Naive B cell (primary cell): ENCODE measurements around the gene NLE1. TPM values are rescaled to one million over a fixed set of nuclear protein-coding genes. Genes with fewer than 3 reads are reported as not detected.
"Not testable (repeated sequence)": the region's sequence is repeated elsewhere in the genome, so short reads cannot be mapped to it uniquely, and the experiment has no call there.

Experiments
- ATAC-seq, 2 donors: fragments of 150-1000 bp; cut with Tn5 transposase; 2 replicates each; pipeline ENCODE4 v1.10.0; 2021; ENCODE audit warnings: low read depth in 2 of 2, mild to moderate bottlenecking in 2 of 2, moderate library complexity in 2 of 2
- DNase-seq: peaks from one replicate; pipeline ENCODE4 v3.0.0; 2022
- H3K27ac Mint-ChIP-seq, 6 donors: one replicate each; pipeline ENCODE4 v1.8.0; 2020 to 2022; ENCODE audit warnings: mild to moderate bottlenecking in 6 of 6, mixed read lengths in 6 of 6, moderate library complexity in 5 of 6, inconsistent platforms in 2 of 6
- H3K27me3 Mint-ChIP-seq, 3 donors: one replicate each; pipeline ENCODE4 v1.8.0; 2021 to 2022; ENCODE audit warnings: mixed read lengths in 3 of 3, mild to moderate bottlenecking in 1 of 3
- H3K36me3 Mint-ChIP-seq, 2 donors: one replicate each; pipeline ENCODE4 v1.8.0; 2020 to 2022; ENCODE audit warnings: mixed read lengths in 2 of 2, inconsistent platforms in 1 of 2, mild to moderate bottlenecking in 1 of 2
- H3K4me1 Mint-ChIP-seq, 3 donors: one replicate each; pipeline ENCODE4 v1.8.0; 2020 to 2022; ENCODE audit warnings: mixed read lengths in 3 of 3, inconsistent platforms in 1 of 3, mild to moderate bottlenecking in 1 of 3, moderate library complexity in 1 of 3
- H3K4me3 Mint-ChIP-seq, 8 donors: one replicate each; pipeline ENCODE4 v1.8.0; 2020 to 2022; ENCODE audit warnings: mild to moderate bottlenecking in 8 of 8, mixed read lengths in 8 of 8, moderate library complexity in 8 of 8, inconsistent platforms in 2 of 8
- H3K9me3 Mint-ChIP-seq, 7 donors: one replicate each; pipeline ENCODE4 v1.8.0; 2020 to 2022; ENCODE audit warnings: mixed read lengths in 7 of 7, mild to moderate bottlenecking in 5 of 7, inconsistent platforms in 2 of 7, moderate library complexity in 1 of 7
- polyA plus RNA-seq, 6 donors: library from polyadenylated mRNA; unstranded; fragments of 300-500 nt; fragmentation: Illumina TruSeq; gene quantifications; one replicate each; pipeline ENCODE4 v1.2.3, GENCODE V29; 2021; ENCODE audit warnings: low read depth in 6 of 6

NLE1 gene
- polyA plus RNA-seq, 6 donors from 2014 or later: 3.2 to 5.8 (median 3.6) TPM

GRCh38 chr17:35154196-35155165, 12.4 kb upstream of the NLE1 start:
- DNase-seq (no peak), ATAC-seq (no peak)
- H3K36me3 Mint-ChIP-seq: no peaks in the 10 kb centered on the region
- no peaks in the 10 kb centered on the region for H3K9me3 Mint-ChIP-seq
- peaks cover 23 to 43% (median 43%) of the 10 kb centered on the region in 3 donors for H3K27me3 Mint-ChIP-seq
- no peaks in the 10 kb centered on the region for H3K4me1 Mint-ChIP-seq
- H3K27ac Mint-ChIP-seq: no peak overlapping the region
- no peak overlapping the region for H3K4me3 Mint-ChIP-seq

DNA sequence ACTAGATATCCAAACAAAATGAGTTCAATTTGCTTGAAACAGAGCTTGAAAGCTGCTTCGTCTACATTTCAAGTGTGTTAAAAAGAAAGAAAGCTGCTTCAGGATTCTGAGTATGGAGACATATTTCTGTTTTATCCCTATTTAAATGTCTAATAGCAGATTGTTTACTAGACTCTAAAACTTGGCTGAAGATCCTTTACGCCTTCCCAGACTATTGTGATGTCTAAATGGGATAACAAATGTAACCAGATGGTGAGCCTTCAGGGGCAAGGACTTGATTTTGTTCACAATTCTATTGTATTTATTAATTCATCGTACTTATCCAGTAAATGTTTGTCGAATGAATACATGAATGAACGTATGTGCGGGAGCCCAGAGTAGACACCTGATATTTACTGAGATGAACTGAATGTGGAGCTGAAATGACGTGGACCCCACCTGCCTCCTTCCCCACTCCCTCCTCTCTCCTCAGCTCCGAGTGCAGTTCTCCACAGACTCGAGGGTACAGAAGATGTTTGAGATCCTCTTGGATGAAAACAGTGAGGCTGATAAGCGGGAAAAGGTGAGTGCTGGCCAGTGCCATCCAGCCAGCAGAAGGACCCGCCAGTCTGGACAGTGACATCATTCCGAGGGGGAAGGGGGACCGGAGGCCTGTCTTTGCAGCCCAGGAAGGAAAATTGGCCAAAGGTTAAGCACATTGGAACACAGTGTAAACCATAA, 10.5 kb upstream of the NLE1 start:
- Mint-ChIP-seq H3K9me3 (no peaks in the 10 kb centered on the region), H3K36me3 (no peaks in the 10 kb centered on the region), H3K27ac (no peak overlapping the region), H3K4me3 (no peak overlapping the region), H3K4me1 (no peaks in the 10 kb centered on the region), H3K27me3 (peaks cover 14 to 49% (median 42%) of the 10 kb centered on the region in 3 donors)
- ATAC-seq (no peak), DNase-seq (no peak)

DNA sequence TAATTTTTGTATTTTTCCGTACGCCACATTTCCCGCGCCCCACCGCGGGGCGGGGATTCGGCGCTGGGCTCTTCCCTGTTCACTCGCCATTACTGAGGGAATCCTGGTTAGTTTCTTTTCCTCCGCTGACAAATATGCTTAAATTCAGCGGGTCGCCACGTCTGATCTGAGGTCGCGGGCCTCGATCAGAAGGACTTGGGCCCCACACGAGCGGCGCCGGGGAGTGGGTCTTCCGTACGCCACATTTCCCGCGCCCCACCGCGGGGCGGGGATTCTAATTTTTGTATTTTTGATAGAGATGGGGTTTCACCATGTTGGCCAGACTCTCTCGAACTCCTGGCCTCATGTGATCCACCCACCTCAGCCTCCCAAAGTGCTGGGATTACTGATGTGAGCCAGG, 9.0 kb upstream of the NLE1 start:
- not testable (repeated sequence) for H3K4me3 Mint-ChIP-seq, ATAC-seq, DNase-seq, H3K4me1 Mint-ChIP-seq, H3K27ac Mint-ChIP-seq, H3K9me3 Mint-ChIP-seq, H3K36me3 Mint-ChIP-seq
- H3K27me3 Mint-ChIP-seq: peaks cover 16 to 49% (median 46%) of the 10 kb centered on the region in 3 donors

DNA sequence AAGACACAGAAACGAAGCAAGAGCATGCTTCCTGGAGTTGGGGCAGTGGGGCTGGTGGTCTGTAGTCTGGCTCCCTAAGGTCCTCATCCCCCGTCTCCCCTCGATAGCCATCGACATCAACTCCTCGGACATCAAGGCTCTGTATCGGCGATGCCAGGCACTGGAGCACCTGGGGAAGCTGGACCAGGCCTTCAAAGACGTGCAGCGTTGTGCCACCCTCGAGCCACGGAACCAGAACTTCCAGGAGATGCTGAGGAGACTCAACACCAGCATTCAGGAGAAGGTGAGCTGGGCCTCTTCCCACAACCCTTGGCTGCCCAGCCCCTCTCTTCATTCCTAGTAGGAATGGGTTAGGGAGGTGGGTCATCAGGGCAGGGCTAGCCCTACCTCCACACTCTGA, 7.8 kb upstream of the NLE1 start:
- Mint-ChIP-seq H3K36me3 (no peaks in the 10 kb centered on the region), H3K4me3 (no peak overlapping the region), H3K9me3 (no peaks in the 10 kb centered on the region), H3K27ac (no peak overlapping the region), H3K4me1 (no peaks in the 10 kb centered on the region), H3K27me3 (peaks cover 12 to 41% (median 41%) of the 10 kb centered on the region in 3 donors)
- no peak for DNase-seq
- ATAC-seq: no peak

GRCh38 chr17:35148144-35148543, 6.0 kb upstream of the NLE1 start:
- H3K27me3 Mint-ChIP-seq: peaks cover 12 to 34% (median 29%) of the 10 kb centered on the region in 3 donors
- H3K4me1 Mint-ChIP-seq: peaks cover 0 to 2% (median 0%) of the 10 kb centered on the region in 3 donors
- H3K9me3 Mint-ChIP-seq: no peaks in the 10 kb centered on the region
- DNase-seq (no peak), ATAC-seq (no peak)
- no peak overlapping the region for H3K4me3 Mint-ChIP-seq
- no peaks in the 10 kb centered on the region for H3K36me3 Mint-ChIP-seq
- H3K27ac Mint-ChIP-seq: peak overlapping the region in 2 of 6 donors; percentile 60 to 63

DNA sequence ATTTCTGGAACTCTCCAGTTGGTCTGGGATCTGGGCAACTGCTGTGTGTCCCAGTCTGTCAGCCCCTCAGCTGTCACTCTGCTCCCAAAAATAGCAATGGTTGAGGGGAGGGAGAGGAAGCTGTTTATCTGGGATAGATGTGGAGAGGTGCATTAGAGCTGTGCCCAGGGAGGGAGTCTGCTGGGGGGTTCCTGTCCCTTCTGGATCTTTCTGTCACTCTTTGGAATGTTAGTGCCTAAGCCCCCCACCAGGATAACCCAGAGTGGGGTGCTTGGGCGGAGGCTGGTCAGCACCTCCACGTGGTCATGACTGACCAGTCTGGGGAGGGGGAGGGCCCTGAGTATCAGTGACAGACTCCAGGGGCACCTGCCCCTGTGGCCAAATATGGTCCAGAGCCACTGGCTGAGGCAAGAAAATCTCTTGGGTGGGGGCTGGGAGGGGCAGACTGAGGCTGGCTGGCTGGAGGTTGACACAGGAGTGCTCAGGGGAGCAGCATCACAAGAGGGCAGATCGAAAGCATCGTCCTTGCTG, 5.3 kb upstream of the NLE1 start, which contains the start of gene UNC45B:
Gene UNC45B, plus strand, starts transcription at position 443 of the 531 bp plus-strand sequence. CDS start 447 bp downstream, outside the sequence.
- no peaks in the 10 kb centered on the region for H3K36me3 Mint-ChIP-seq
- no peak within 1 kb of the TSS for H3K4me3 Mint-ChIP-seq
- ATAC-seq (no peak), DNase-seq (no peak)
- peaks cover 10 to 34% (median 23%) of the 10 kb centered on the region in 3 donors for H3K27me3 Mint-ChIP-seq
- H3K9me3 Mint-ChIP-seq: no peaks in the 10 kb centered on the region
- H3K27ac Mint-ChIP-seq: peak within 1 kb of the TSS in 2 of 6 donors; percentile 60 to 63
- H3K4me1 Mint-ChIP-seq: peaks cover 0 to 3% (median 2%) of the 10 kb centered on the region in 3 donors

- no peak for ATAC-seq
- H3K36me3 Mint-ChIP-seq: no peaks in the 10 kb centered on the region
- DNase-seq: no peak
- no peak overlapping the region for H3K4me3 Mint-ChIP-seq
- peak overlapping the region in 1 of 6 donors; percentile 15 for H3K27ac Mint-ChIP-seq
- H3K4me1 Mint-ChIP-seq: peaks cover 0 to 7% (median 5%) of the 10 kb centered on the region in 3 donors
- peaks cover 4 to 34% (median 14%) of the 10 kb centered on the region in 3 donors for H3K27me3 Mint-ChIP-seq
- H3K9me3 Mint-ChIP-seq: no peaks in the 10 kb centered on the region
Observed at GRCh38 chr17:35146214-35146833, 4.2 kb upstream of the NLE1 start.

GRCh38 chr17:35144840-35145239, 2.7 kb upstream of the NLE1 start:
- H3K4me1 Mint-ChIP-seq: peaks cover 0 to 20% (median 12%) of the 10 kb centered on the region in 3 donors
- DNase-seq (no peak), ATAC-seq (no peak)
- no peaks in the 10 kb centered on the region for H3K36me3 Mint-ChIP-seq
- H3K27ac Mint-ChIP-seq: no peak overlapping the region
- H3K27me3 Mint-ChIP-seq: peaks cover 3 to 28% (median 12%) of the 10 kb centered on the region in 3 donors
- peak overlapping the region in 1 of 8 donors; percentile 53 for H3K4me3 Mint-ChIP-seq
- no peaks in the 10 kb centered on the region for H3K9me3 Mint-ChIP-seq

DNA sequence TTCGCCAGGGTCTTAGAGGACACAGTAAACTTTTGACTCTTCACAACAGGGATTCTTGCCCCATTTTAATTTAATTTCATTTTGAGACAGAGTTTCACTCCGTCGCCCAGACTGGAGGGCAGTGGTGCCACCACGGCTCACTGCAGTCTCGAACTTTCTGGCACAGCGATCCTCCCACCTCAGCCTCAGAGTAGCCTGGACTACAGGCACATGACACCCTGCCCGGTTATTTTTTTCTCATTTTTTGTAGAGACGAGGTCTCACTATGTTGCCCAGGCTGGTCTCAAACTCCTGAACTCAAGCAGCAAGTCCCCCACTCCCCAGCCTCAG, 329 bp upstream of the NLE1 start:
- no peak for DNase-seq

GRCh38 chr17:35138218-35138617, 3.9 kb downstream of the NLE1 start:
- Mint-ChIP-seq H3K4me3 (peak overlapping the region in 1 of 8 donors; percentile 44), H3K9me3 (peaks cover 0 to 1% (median 0%) of the 10 kb centered on the region in 7 donors), H3K4me1 (peaks cover 7 to 18% (median 12%) of the 10 kb centered on the region in 3 donors), H3K36me3 (peaks cover 12 to 21% of the 10 kb centered on the region in 2 donors), H3K27ac (no peak overlapping the region), H3K27me3 (no peaks in the 10 kb centered on the region)
- no peak for DNase-seq
- no peak for ATAC-seq

More for the DNA sequence above, 329 bp upstream of the NLE1 start:
- H3K4me3 Mint-ChIP-seq: peak overlapping the region; percentile 81 to 93 (median 88)
- peak overlapping the region in 4 of 6 donors; percentile 63 to 74 (median 69) for H3K27ac Mint-ChIP-seq
- ATAC-seq: peak in 1 of 2 donors; percentile 1
- H3K36me3 Mint-ChIP-seq: no peaks in the 10 kb centered on the region
- H3K27me3 Mint-ChIP-seq: peaks cover 0 to 11% (median 3%) of the 10 kb centered on the region in 3 donors
- H3K4me1 Mint-ChIP-seq: peaks cover 0 to 20% (median 12%) of the 10 kb centered on the region in 3 donors
- H3K9me3 Mint-ChIP-seq: peaks cover 0 to 1% (median 0%) of the 10 kb centered on the region in 7 donors

GRCh38 chr17:35135322-35135721, 6.8 kb downstream of the NLE1 start:
- peaks cover 0 to 1% (median 0%) of the 10 kb centered on the region in 7 donors for H3K9me3 Mint-ChIP-seq

DNA sequence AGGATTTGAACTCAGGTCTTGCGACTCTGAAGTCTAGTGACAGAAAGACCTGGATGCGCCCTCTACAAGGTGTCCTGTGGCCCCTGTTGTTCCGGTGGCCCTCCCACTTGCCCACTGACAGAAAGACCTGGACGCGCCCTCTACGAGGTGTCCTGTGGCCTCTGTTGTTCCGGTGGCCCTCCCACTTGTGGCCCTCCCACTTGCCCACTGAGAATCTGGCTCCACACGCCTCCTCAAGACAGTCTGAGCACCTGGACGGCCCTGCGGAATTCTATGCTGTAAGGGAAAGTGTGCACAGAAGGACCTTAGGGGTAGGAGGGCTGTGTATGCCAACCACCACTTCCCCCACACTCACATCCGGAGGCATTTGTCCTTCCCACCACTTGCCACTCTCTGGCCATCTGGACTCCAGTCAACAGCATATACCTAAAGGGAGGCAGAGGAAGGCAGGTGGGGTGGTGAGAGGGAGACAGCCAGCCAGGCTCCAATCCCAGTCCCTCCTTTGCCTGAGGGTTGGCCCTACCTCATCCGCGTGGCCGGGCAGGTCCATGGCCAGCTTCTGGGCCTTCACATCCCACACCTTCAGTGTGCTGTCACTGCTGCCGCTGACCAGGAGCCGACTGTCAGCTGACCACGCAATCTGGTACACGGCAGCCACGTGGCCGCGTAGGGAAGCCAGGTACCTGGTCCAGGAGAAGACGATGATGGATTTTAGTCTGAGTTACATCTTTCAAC, 9.1 kb downstream of the NLE1 start:
- DNase-seq (no peak), ATAC-seq (no peak)
- H3K36me3 Mint-ChIP-seq: peaks cover 12 to 21% of the 10 kb centered on the region in 2 donors
- no peaks in the 10 kb centered on the region for H3K27me3 Mint-ChIP-seq
- no peak overlapping the region for H3K4me3 Mint-ChIP-seq
- peaks cover 0 to 7% (median 0%) of the 10 kb centered on the region in 3 donors for H3K4me1 Mint-ChIP-seq
- H3K9me3 Mint-ChIP-seq: no peaks in the 10 kb centered on the region
- H3K27ac Mint-ChIP-seq: no peak overlapping the region

More at GRCh38 chr17:35135322-35135721, 6.8 kb downstream of the NLE1 start:
- ATAC-seq: no peak
- H3K27me3 Mint-ChIP-seq: no peaks in the 10 kb centered on the region
- peaks cover 0 to 7% (median 3%) of the 10 kb centered on the region in 3 donors for H3K4me1 Mint-ChIP-seq
- H3K4me3 Mint-ChIP-seq: no peak overlapping the region
- DNase-seq: no peak
- H3K27ac Mint-ChIP-seq: no peak overlapping the region
- H3K36me3 Mint-ChIP-seq: peaks cover 12 to 21% of the 10 kb centered on the region in 2 donors
